Stimulated activated CD8-positive, alpha-beta memory T cell treated with anti-CD3 and anti-CD28 coated beads, Interleukin-4, amount 100 ng/mL, for 24 hours (primary cell): ENCODE results near the gene ERF.
"Not testable (repeated sequence)": the region's sequence is repeated elsewhere in the genome, so short reads cannot be mapped to it uniquely, and the experiment has no call there.

Experiments
- DNase-seq: peaks from one replicate; pipeline ENCODE4 v3.0.0-alpha.2; 2020; ENCODE audit warnings: low read depth

The ERF gene

GRCh38 chr19:42275103-42275502 lies 20.2 kb upstream of the ERF start:
- no peak for DNase-seq

GRCh38 chr19:42274065-42274682 lies 19.2 kb upstream of the ERF start:
- no peak for DNase-seq

- no peak for DNase-seq
These were observed 18.6 kb upstream of the ERF start for GRCh38 chr19:42273407-42274064.

- DNase-seq, result no peak
These were observed 18.1 kb upstream of the ERF start for GRCh38 chr19:42272989-42273406.

- no peak for DNase-seq
These were observed 17.6 kb upstream of the ERF start for GRCh38 chr19:42272535-42272897.

- DNase-seq, result no peak
These were observed 17.1 kb upstream of the ERF start for GRCh38 chr19:42271861-42272534.

- no peak for DNase-seq
These were observed 16.1 kb upstream of the ERF start for GRCh38 chr19:42271045-42271419.

- peak; percentile 56 for DNase-seq
These were observed 15.6 kb upstream of the ERF start for GRCh38 chr19:42270346-42271044.

GRCh38 chr19:42269478-42270345 lies 14.8 kb upstream of the ERF start:
- DNase-seq, result no peak

GRCh38 chr19:42268704-42269477 lies 14.0 kb upstream of the ERF start, which contains the start of gene CIC:
CIC (plus strand) TSS chr19:42269252; CDS start chr19:42271784, 2,532 bp downstream.
- peak; percentile 97 for DNase-seq

- DNase-seq, result peak; percentile 94
These were observed 13.3 kb upstream of the ERF start for GRCh38 chr19:42268142-42268703.

GRCh38 chr19:42267644-42268141 lies 12.8 kb upstream of the ERF start:
- no peak for DNase-seq

- DNase-seq, result not testable (repeated sequence)
These were observed 12.1 kb upstream of the ERF start for GRCh38 chr19:42266928-42267603.

- DNase-seq, result not testable (repeated sequence)
These were observed 11.2 kb upstream of the ERF start for GRCh38 chr19:42266105-42266504.

- DNase-seq, result no peak
These were observed 6.8 kb upstream of the ERF start for GRCh38 chr19:42261763-42262162.

- not testable (repeated sequence) for DNase-seq
These were observed 2.9 kb upstream of the ERF start for GRCh38 chr19:42257842-42258241.

GRCh38 chr19:42255766-42256745 lies 1.1 kb upstream of the ERF start:
- DNase-seq, result no peak

- DNase-seq, result peak; percentile 65
These were observed 659 bp downstream of the ERF start for GRCh38 chr19:42254089-42254849.
